Measurements from ENCODE around the gene NKX2-4. TPM values are rescaled to one million over a fixed set of nuclear protein-coding genes. Genes with fewer than 3 reads are reported as not detected.
"Not testable (repeated sequence)": the region's sequence is repeated elsewhere in the genome, so short reads cannot be mapped to it uniquely, and the experiment has no call there.

NKX2-4 gene
- polyA plus RNA-seq, 3 donors: not detected

GRCh38 chr20:21373436-21373835 is 23.9 kb downstream of the NKX2-4 start:
- no peak overlapping the region for H3K27ac ChIP-seq (ENCODE audit: low read depth, low read length)
- 80 to 85% (median 84%) methylated on average over 1 of the region's 1 CpG for WGBS, 3 donors

GRCh38 chr20:21372016-21372415 is 25.3 kb downstream of the NKX2-4 start:
- WGBS, 3 donors: 82 to 91% (median 83%) methylated on average over 2 of the region's 2 CpGs
- no peak overlapping the region for H3K27ac ChIP-seq (ENCODE audit: low read depth, low read length)

- 79 to 87% (median 80%) methylated on average over 1 of the region's 1 CpG for WGBS, 3 donors
- no peak overlapping the region for H3K27ac ChIP-seq (ENCODE audit: low read depth, low read length)
These were observed 26.1 kb downstream of the NKX2-4 start for GRCh38 chr20:21371193-21371592.

GRCh38 chr20:21368791-21369190 is 28.5 kb downstream of the NKX2-4 start:
- 46 to 93% (median 50%) methylated on average over 2 of the region's 2 CpGs for WGBS, 3 donors

GRCh38 chr20:21366273-21366672 is 31.1 kb downstream of the NKX2-4 start:
- H3K27ac ChIP-seq (ENCODE audit: low read depth, low read length): not testable (repeated sequence)

More at GRCh38 chr20:21368791-21369190, 28.5 kb downstream of the NKX2-4 start:
- no peak overlapping the region for H3K27ac ChIP-seq (ENCODE audit: low read depth, low read length)

GRCh38 chr20:21365771-21366170 is 31.6 kb downstream of the NKX2-4 start:
- no peak overlapping the region for H3K27ac ChIP-seq (ENCODE audit: low read depth, low read length)
- 98 to 100% (median 100%) methylated on average over 3 of the region's 3 CpGs for WGBS, 3 donors

More at GRCh38 chr20:21366273-21366672, 31.1 kb downstream of the NKX2-4 start:
- 74 to 89% (median 80%) methylated on average over 8 to 9 of the region's 9 CpGs for WGBS, 3 donors

GRCh38 chr20:21364413-21364812 is 32.9 kb downstream of the NKX2-4 start:
- no peak overlapping the region for H3K27ac ChIP-seq (ENCODE audit: low read depth, low read length)
- 84 to 98% (median 97%) methylated on average over 6 of the region's 6 CpGs for WGBS, 3 donors

- WGBS, 3 donors: 43 to 67% (median 48%) methylated on average over 2 of the region's 2 CpGs
- no peak overlapping the region for H3K27ac ChIP-seq (ENCODE audit: low read depth, low read length)
These were observed 36.1 kb downstream of the NKX2-4 start for GRCh38 chr20:21361266-21361665.

- WGBS, 3 donors: 52 to 76% (median 54%) methylated on average over 1 of the region's 1 CpG
- H3K27ac ChIP-seq (ENCODE audit: low read depth, low read length): no peak overlapping the region
These were observed 36.6 kb downstream of the NKX2-4 start for GRCh38 chr20:21360705-21361104.

GRCh38 chr20:21358737-21359136 is 38.6 kb downstream of the NKX2-4 start:
- no peak overlapping the region for H3K27ac ChIP-seq (ENCODE audit: low read depth, low read length)
- 93 to 96% (median 93%) methylated on average over 5 of the region's 5 CpGs for WGBS, 3 donors

GRCh38 chr20:21357844-21358243 is 39.5 kb downstream of the NKX2-4 start:
- 53 to 80% (median 76%) methylated on average over 1 of the region's 1 CpG for WGBS, 3 donors
- H3K27ac ChIP-seq (ENCODE audit: low read depth, low read length): no peak overlapping the region

GRCh38 chr20:21356386-21356785 is 40.9 kb downstream of the NKX2-4 start:
- no peak overlapping the region for H3K27ac ChIP-seq (ENCODE audit: low read depth, low read length)

GRCh38 chr20:21355981-21356380 is 41.3 kb downstream of the NKX2-4 start:
- no peak overlapping the region for H3K27ac ChIP-seq (ENCODE audit: low read depth, low read length)
- WGBS, 3 donors: 43 to 99% (median 49%) methylated on average over 1 of the region's 1 CpG

GRCh38 chr20:21353236-21353635 is 44.1 kb downstream of the NKX2-4 start:
- H3K27ac ChIP-seq (ENCODE audit: low read depth, low read length): no peak overlapping the region
- 97 to 100% (median 97%) methylated on average over 1 of the region's 1 CpG for WGBS, 3 donors

- H3K27ac ChIP-seq (ENCODE audit: low read depth, low read length): no peak overlapping the region
These were observed 44.6 kb downstream of the NKX2-4 start for GRCh38 chr20:21352703-21353102.

Other genes starting within 250 kb of the NKX2-4 start
- gene XRN2, start 94.2 kb downstream of the NKX2-4 start, polyA plus RNA-seq: 10 to 100 TPM; 30.5 to 43.1 (median 36.3) TPM
- 1 to 10 TPM in 1 of 3 donors, under 1 TPM in 1, not detected in 1; 0.06 to 3.9 TPM for gene NKX2-2, start 116.5 kb upstream of the NKX2-4 start, polyA plus RNA-seq